GM20431 (cell line): Measurements from ENCODE around the gene ATG4A.

ENCODE experiments used
- in situ Hi-C: fragments of 300-500 bp; cut with MseI, MboI; formaldehyde crosslinking; loops from one replicate; pipeline ENCODE4 v1.15.0; 2020; ENCODE audit warnings: low sequenced_read_pairs; ENCODE audit not compliant: unreplicated experiment

Gene ATG4A

DNA sequence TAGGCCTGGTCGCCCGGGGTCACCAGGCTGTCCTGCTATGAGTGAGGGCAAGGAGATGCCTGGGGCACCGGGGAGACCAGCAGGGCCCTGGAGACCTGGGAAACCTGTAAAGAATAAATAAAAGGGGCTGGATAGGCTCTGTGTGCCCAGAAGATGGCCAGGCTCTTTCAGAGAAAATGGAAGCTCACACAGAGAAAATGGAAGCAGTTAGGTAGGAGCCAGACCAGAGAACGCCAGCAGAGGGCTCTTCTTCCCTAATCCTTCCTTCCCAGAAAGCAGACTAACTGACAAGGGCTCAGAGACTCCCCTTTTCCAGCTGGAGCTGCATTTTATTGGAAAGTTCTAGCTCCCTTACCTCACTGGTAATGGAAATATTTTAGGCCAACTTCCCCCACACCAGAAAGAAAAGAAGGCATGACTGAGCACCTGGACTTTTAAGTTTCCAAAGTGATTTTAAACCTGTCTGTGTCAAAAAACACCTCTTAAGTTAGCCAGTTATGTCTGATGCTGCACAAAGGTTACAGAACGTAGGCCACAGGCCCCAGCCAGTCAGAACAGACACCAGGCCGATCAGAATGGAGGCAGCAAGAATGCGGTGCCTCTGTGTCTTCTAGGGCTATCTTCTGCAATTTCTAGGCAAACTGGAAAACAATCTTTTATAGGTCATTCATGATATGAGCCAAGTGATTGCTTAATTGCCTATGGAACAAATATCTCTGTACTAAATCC lies 74.0 kb downstream of the ATG4A start:
- in situ Hi-C loops = no loop called here

DNA sequence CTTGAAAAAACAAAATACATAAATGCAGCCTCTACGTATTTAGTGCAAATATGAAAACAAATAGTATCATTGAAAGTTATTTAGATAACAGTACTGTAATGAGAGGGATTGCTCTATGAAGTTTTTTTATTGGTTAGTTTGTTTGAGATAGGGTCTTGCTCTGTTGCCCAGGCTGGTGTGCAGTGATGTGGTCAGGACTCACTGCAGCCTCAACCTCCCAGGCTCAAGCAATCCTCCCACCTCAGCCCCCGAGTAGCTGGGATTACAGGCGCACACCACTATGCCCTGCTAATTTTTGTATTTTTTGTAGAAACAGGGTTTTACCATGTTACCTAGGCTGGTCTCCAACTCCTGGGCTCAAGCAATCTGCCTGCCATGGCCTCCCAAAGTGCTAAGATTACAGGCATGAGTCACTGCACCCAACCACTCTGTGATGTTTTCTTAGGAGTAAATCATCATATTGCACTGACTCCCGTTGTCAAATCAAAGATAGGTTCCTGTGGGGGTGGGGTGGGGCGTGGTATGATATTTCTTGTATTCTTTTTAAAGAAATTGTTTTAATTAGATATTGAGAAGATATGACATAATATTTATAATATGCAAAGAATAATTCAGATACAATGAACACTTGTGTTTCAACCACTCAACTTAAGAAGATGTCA lies 75.8 kb downstream of the ATG4A start:
- in situ Hi-C loops = no loop called here

DNA sequence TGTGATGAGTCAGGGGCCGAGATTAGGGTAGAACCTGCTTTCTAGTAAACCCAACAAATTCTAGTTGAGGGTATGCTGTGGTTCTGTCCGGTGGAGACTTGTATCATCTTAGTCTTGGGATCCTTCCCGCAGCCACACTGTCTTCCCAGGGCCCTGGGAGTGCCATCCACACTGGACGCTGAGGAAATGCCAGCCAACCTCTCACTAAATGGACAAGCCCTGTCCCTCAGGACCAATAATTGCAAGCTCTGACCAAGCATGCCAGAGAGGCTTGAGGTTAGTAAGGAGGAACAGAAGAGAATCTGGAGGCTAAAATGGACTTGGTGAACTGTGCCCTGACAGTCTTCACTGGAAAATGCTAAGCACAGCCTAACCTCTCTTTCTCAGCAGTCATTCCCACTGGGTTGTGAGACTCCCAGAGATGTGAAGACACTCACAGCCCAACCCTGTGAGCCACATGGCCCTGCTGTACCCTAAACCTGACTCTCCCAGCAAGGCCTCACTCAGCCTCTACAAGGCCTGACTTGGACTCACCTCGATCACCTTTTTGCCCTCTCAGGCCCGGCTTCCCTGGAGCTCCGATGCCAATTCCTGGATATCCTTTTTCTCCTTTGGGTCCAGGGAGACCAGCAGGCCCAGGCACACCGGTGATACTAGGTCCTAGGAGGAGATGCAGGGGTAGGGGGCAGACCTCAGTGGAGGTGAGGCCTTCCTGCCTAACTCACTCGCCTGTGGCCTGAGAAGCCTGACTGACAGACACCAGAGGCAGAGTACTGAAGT lies 77.6 kb downstream of the ATG4A start:
- in situ Hi-C loops = no loop called here

DNA sequence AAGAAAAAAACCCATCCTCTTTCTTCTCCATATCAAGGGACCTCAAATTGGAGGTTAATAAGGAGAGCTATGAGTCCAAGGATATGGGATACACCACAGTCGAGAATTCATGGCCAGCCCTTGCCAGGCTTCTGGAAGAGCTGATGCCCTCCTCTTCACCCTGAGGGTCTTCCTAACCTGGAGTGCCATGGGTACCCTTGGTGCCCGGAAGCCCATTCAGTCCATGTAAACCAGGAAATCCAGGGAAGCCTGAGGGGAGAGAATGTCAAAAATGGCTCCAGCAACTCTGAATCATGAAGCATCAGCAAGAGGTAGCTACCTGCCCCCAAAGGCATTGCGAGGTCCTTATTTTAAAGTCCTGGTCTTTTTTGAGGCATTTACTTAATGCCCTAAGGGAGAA lies 78.2 kb downstream of the ATG4A start:
- in situ Hi-C loops = no loop called here

DNA sequence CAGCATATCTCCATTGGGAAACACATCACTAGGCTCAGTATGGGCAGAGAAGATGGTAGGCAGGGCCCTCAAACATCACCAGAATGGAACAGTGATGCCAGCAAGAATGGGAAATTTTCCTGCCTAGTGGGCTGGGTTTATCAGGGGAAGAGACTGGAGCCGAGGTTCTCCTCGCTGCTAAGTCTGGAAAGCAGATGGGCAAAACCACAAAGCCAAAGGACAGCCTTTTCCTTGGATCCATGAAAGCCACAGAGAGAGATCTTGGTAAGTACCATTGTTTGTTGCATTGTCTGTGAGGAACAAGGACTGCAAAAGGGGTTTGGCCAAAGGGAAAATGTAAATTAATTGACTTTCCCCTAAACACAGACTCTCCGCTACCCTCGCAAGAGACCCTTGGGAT lies 80.1 kb downstream of the ATG4A start:
- in situ Hi-C loops = no loop called here

DNA sequence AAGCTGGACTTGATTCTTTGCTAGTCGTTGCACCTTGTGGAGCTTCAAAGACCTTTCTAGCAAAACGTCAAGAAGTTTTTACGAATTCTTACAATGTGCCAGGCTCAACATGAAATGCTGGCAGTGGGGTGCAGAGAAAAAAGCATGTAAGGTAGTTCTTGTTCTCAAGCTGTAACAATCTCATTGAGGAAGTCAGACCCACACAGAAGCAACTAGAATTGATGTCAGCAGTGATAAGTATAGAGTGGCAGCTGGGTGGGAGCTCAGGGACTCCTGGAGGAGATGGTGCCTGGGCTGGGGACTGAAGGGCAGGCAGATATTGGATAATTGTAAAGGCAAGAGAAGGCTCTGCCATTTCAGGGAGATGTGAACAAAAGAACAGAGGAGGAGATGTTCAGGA lies 82.3 kb downstream of the ATG4A start:
- in situ Hi-C loops = no loop called here

DNA sequence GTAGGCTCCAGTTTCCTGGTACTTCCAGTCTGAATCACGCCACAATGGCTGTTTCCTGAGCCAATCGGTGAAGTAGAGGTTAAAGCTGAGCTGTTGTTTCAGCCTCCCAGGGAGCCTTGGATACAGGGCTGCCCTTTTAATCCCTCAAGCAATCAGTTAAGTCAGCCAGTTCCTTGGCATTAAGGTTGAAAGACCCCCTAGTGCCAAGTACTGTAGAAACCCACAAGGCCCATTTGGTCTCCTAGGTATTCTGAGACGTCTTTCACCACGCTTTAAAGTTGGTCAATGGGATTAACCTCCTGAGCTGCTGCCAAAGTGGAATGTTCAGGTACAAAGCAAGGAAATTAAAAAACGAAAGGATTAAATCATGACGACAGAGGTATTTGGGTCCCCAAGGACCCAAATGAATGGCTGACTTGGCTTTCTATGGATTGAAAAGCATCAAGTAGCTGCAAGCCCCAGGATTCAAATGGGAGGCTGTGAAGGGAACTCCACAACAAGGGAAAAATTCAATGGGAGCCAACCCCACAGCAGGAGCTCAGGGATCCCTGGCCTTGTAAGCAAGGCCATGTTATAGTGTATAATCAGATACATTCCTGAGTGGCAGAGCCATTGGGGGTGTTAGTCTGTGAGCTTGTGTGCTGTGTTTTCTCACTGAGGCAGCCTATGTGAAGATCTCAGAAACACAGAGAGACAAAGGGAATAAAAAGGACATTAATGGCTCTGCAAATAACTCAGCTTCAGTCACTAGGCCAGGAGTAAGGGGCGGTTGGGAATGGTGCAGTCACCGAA lies 86.0 kb downstream of the ATG4A start:
- in situ Hi-C loops = no loop called here

DNA sequence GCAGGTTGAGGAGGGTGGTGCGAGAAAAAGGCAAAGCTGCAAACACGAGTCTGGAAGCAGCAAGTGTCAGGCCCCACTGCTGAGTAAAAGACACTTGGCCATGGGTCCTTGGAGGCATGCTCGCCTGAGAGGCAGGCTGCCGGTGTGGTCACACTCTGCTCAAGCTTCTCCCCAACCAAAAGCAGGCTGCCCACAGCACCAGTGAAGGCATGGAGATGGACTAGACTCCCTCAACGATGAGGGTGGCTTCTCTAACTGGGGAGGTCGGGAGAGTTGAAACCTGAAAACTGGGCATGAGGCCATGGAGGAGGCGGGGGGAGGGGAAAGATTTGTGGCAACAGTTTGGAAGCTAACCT lies 86.5 kb downstream of the ATG4A start:
- in situ Hi-C loops = no loop called here

DNA sequence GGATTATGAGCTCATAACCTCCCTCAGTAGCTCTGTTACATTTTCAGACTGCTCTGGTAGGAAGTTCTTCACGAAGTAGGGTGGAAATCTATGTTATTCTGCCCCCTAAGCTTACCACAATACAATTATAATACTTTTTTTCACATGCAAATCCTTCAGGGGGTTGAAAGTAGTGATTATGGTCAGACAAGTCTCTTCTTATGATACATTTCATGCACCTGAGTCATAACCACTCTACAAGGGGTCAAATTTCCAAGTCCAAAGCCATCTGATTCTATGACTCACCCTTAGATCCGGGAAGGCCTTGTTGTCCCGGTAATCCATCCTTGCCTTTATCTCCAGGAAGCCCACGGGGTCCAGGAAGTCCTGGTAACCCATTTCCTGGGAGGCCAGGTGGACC lies 95.2 kb downstream of the ATG4A start:
- in situ Hi-C loops = no loop called here

DNA sequence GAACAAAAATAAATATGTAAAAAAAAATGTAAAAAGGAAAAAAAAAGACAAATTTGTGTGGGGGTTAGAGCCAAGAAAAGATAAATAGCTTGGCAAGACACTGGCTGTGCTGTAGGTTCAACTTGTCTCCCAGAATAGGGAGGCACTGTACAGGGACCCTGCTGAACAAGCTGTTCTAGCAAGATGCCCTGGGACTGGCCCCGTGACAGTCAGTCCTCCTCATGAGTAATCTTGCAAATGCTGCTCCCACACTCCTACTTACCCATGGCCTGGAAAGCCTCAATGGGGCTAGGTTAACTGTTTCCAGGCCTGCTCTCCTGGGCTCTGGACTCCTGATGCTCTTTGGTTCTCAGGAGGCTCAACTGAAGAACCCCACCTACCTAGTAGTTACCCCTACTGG lies 106.8 kb downstream of the ATG4A start:
- in situ Hi-C loops = no loop called here

DNA sequence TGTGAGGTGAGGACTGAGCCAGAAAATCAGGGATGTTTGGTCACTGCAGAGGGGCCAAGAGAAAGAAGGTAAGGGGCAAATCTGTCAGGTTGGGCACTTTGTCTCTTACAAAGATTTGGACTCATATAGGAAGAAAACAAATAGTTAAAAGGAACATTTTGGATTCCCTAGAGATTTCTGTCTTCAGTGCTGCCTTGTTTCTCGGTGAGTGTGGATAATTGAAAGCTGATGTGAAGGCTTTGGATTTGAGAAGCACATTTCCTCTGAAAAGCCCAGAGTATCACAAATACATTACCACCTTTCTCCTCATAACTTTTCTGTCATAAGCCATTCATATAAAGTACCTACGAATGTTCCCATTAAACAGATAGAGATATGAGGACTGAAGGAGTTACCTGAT lies 107.5 kb downstream of the ATG4A start:
- in situ Hi-C loops = no loop called here

DNA sequence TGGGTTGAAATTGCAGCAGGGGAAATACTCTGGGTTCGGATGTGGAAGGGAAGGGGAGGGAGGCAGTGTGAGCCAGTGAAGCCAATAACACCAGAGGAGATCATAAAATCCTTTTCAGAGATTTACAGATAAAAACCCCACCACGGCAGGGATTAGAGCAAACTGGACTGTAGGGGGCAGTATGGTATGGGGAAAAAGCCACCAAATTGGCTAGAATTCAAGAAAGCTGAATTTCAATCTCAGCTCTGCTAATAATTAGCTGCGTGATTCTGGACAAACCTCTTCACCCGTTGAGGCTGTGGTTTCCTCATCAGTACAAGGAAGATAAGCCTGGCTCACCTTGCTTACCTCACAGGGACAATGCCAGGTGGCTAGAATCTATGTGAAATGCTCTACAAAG lies 108.1 kb downstream of the ATG4A start:
- in situ Hi-C loops = no loop called here

DNA sequence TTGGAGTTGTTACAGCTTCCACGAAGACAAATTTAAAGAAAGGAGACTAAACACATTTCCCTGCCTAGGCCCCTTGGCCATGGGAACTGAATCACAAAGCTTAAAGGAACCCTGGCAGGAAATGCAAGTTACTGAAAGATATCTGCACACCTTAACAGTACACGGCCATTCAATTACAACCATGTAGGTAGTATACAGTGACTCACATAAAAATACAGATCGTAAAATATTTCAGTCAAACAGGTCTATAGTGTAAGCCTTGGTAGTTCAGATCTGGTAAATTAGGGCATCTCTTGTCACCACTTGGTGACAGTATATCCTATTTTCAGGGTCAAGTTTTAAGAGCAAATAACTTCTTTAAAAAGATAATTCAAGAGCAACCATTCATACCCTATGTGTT lies 112.0 kb downstream of the ATG4A start:
- in situ Hi-C loops = no loop called here
